ENCODE data around the gene LETMD1. TPM values are rescaled to one million over a fixed set of nuclear protein-coding genes. Genes with fewer than 3 reads are reported as not detected.

LETMD1 gene
- total and polyA plus RNA-seq, 9 of the 15 experiments (the other 6 are each of a cell fraction or from before 2014, with no cell fraction given) = 58.7 to 163 (median 75.4) TPM

- TF ChIP-seq REST (IDR thresholded peaks at IDR 0.05; ENCODE audit: borderline replicate concordance) (peak; percentile 72; the same call in 1 of the 2 replicates), REST (CRISPR knock-in tag; IDR thresholded peaks at IDR 0.05; ENCODE audit: low read depth) (no peak), ZNF133 (CRISPR knock-in tag; IDR thresholded peaks at IDR 0.05) (no peak), ZNF778 (CRISPR knock-in tag; IDR thresholded peaks at IDR 0.05) (no peak), ZNF41 (CRISPR knock-in tag; conservative IDR thresholded peaks at IDR 0.05) (peak; percentile 100), CREM (IDR thresholded peaks at IDR 0.05; ENCODE audit: low read depth) (peak; percentile 15; the same call in 1 of the 2 replicates), CBX3 (IDR thresholded peaks at IDR 0.05; ENCODE audit: borderline replicate concordance in 1 of 2, low read length in 2 of 2) (peak in 1 of 2 experiments; percentile 52; a peak in 1 of 3 replicates), MITF (IDR thresholded peaks at IDR 0.05) (no peak), RFX5 (IDR thresholded peaks at IDR 0.05; ENCODE audit: low read depth, low read length) (no peak), CC2D1A (IDR thresholded peaks at IDR 0.05) (0 out of 2 replicates have a peak, but pooled peaks have one; percentile 29), MNT (conservative IDR thresholded peaks at IDR 0.05) (peak in 1 of 2 experiments; percentile 25; a peak in 1 of 4 replicates), DEAF1 (CRISPR knock-in tag; IDR thresholded peaks at IDR 0.05) (peak; percentile 64), JUND (IDR thresholded peaks at IDR 0.05; ENCODE audit: borderline replicate concordance, low read depth, low read length) (0 out of 2 replicates have a peak, but pooled peaks have one; percentile 35), JUND (tag; IDR thresholded peaks at IDR 0.05; ENCODE audit: borderline replicate concordance, low read depth, low read length) (no peak; the same call in 2 of the 3 replicates)
Observed at GRCh38 chr12:51028126-51028812, 19.9 kb upstream of the LETMD1 start (continued).

Measured in K562 (cell line).